ENCODE measurements around the gene LRRC71. TPM values are rescaled to one million over a fixed set of nuclear protein-coding genes. Genes with fewer than 3 reads are reported as not detected.

The LRRC71 gene
- polyA plus RNA-seq, 3 donors = not detected

DNA sequence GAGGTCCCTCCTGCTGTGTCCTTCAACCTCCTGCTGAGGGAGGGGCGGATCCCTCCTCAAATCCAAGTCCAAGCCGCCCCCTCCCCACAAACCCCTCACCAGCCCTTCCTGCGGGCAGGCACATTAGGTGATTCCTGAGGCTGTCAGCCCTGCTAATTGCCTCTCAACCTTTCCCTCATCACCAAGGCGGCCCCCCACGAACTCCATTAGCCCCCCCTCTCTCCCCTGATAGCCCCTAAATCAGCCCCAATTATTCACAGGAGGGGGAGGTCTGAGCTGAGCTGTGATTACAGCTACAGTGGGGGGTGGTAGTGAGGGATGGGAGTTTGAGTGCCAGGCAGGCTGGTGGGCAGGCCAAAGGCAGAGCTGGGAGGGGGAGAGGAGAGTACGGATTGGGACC is 32.7 kb upstream of the LRRC71 start:
- Mint-ChIP-seq H3K9me3 (peaks cover 0 to 2% (median 0%) of the 10 kb centered on the region in 7 donors), H3K4me1 (peaks cover 13% of the 10 kb centered on the region), H3K4me3 (no peak overlapping the region), H3K27me3 (ENCODE audit: low read depth in 3 of 3) (peaks cover 37 to 54% (median 43%) of the 10 kb centered on the region in 3 donors), H3K27ac (no peak overlapping the region), H3K36me3 (peaks cover 0 to 3% of the 10 kb centered on the region in 2 donors)
- TF ChIP-seq, protein P1, sequence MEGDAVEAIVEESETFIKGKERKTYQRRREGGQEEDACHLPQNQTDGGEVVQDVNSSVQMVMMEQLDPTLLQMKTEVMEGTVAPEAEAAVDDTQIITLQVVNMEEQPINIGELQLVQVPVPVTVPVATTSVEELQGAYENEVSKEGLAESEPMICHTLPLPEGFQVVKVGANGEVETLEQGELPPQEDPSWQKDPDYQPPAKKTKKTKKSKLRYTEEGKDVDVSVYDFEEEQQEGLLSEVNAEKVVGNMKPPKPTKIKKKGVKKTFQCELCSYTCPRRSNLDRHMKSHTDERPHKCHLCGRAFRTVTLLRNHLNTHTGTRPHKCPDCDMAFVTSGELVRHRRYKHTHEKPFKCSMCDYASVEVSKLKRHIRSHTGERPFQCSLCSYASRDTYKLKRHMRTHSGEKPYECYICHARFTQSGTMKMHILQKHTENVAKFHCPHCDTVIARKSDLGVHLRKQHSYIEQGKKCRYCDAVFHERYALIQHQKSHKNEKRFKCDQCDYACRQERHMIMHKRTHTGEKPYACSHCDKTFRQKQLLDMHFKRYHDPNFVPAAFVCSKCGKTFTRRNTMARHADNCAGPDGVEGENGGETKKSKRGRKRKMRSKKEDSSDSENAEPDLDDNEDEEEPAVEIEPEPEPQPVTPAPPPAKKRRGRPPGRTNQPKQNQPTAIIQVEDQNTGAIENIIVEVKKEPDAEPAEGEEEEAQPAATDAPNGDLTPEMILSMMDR (IDR thresholded peaks at IDR 0.05) = no peak
- Histone ChIP-seq H3K4me2 (replicated peaks; ENCODE audit: extremely low read depth, low read length, poor library complexity, severe bottlenecking) (no peak overlapping the region), H3K9ac (ENCODE audit: insufficient read depth, low read length, poor library complexity, severe bottlenecking) (no peak overlapping the region), H3K79me2 (ENCODE audit: insufficient read depth, low read length) (no peaks in the 10 kb centered on the region), H3K27me3 (ENCODE audit: control insufficient read depth in 2 of 2, insufficient read depth in 2 of 2, low read length in 2 of 2) (peaks cover 3 to 24% of the 10 kb centered on the region in 2 donors), H3K4me1 (ENCODE audit: control insufficient read depth in 1 of 2, insufficient read depth in 2 of 2, low read length in 2 of 2) (peaks cover 11 to 13% of the 10 kb centered on the region in 2 donors), H4K20me1 (ENCODE audit: insufficient read depth, low read length) (no peaks in the 10 kb centered on the region), H3K27ac (ENCODE audit: low read depth in 1 of 2, low read length in 2 of 2) (no peak overlapping the region), H3K4me3 (replicated peaks in 1 of 3; ENCODE audit: low read depth in 2 of 3, low read length in 3 of 3) (no peak overlapping the region), H3K9me3 (replicated peaks in 1 of 2; ENCODE audit: control insufficient read depth in 1 of 2, insufficient read depth in 1 of 2, low read length in 2 of 2) (no peaks in the 10 kb centered on the region), H3K36me3 (replicated peaks in 1 of 2; ENCODE audit: control insufficient read depth in 1 of 2, insufficient read depth in 2 of 2, low read length in 2 of 2) (no peaks in the 10 kb centered on the region), H2AFZ (ENCODE audit: insufficient read depth, low read depth, low read length, poor library complexity, severe bottlenecking) (no peak overlapping the region)
- no peak for DNase-seq
- intact Hi-C loops (cut with micrococcal nuclease) = loop anchor here in 1 of 2 donors (10.0 kb wide), 1 partner anchor 193 kb away; no protein-coding TSS in a partner anchor
- 76% methylated on average over 3 of the region's 6 CpGs for WGBS (ENCODE audit: insufficient coverage)

DNA sequence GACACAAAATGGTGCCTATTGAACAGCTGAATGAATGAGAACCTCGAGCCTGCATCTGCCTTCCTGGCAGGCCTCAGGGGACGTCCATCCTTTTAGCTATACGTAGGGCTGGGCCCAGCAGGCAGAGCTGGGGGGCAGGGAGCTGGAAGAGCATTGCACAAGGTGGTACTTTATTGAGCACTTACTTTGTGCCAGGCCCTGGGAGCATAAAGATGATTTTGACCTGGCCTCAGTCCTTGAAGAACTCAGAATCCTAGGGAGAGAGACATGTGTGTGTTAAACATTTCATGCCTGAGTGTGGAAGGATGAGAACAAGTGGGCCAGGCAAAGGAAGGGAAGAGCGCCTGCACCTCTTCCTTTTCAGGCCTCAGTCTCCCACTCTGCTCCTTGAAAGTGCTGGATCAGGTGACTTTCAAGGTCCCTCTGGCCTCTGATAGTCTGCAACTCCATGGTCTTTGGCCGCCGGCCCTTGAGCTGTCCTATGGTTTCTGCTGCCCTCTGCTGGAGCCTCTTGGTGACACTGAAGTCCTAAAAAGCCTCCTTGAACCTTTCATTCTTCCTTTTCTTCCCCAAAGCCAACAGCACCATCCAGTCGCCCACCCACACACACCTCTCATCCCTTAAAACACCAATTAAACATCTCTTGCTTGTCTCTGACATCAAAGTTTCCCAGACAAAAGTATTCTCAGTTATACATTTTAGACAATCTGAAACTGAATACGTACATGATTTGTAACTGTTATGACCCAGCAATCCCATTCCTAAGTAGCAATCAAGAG is 30.4 kb upstream of the LRRC71 start:
- Mint-ChIP-seq H3K36me3 (peaks cover 0 to 8% of the 10 kb centered on the region in 2 donors), H3K4me1 (peaks cover 20% of the 10 kb centered on the region), H3K27ac (peak overlapping the region in 1 of 7 donors; percentile 42), H3K27me3 (ENCODE audit: low read depth in 3 of 3) (peaks cover 54 to 69% (median 59%) of the 10 kb centered on the region in 3 donors), H3K9me3 (peaks cover 0 to 9% (median 5%) of the 10 kb centered on the region in 7 donors), H3K4me3 (peak overlapping the region in 1 of 2 donors; percentile 87)
- TF ChIP-seq, protein P1 (IDR thresholded peaks at IDR 0.05) = peak; percentile 89
- Histone ChIP-seq H3K4me2 (replicated peaks; ENCODE audit: extremely low read depth, low read length, poor library complexity, severe bottlenecking) (no peak overlapping the region), H3K36me3 (replicated peaks in 1 of 2; ENCODE audit: control insufficient read depth in 1 of 2, insufficient read depth in 2 of 2, low read length in 2 of 2) (no peaks in the 10 kb centered on the region), H4K20me1 (ENCODE audit: insufficient read depth, low read length) (no peaks in the 10 kb centered on the region), H3K4me1 (ENCODE audit: control insufficient read depth in 1 of 2, insufficient read depth in 2 of 2, low read length in 2 of 2) (peaks cover 20 to 24% of the 10 kb centered on the region in 2 donors), H3K4me3 (replicated peaks in 1 of 3; ENCODE audit: low read depth in 2 of 3, low read length in 3 of 3) (no peak overlapping the region), H3K79me2 (ENCODE audit: insufficient read depth, low read length) (no peaks in the 10 kb centered on the region), H2AFZ (ENCODE audit: insufficient read depth, low read depth, low read length, poor library complexity, severe bottlenecking) (no peak overlapping the region), H3K9me3 (replicated peaks in 1 of 2; ENCODE audit: control insufficient read depth in 1 of 2, insufficient read depth in 1 of 2, low read length in 2 of 2) (no peaks in the 10 kb centered on the region), H3K27ac (ENCODE audit: low read depth in 1 of 2, low read length in 2 of 2) (no peak overlapping the region), H3K9ac (ENCODE audit: insufficient read depth, low read length, poor library complexity, severe bottlenecking) (no peak overlapping the region), H3K27me3 (ENCODE audit: control insufficient read depth in 2 of 2, insufficient read depth in 2 of 2, low read length in 2 of 2) (peaks cover 20 to 44% of the 10 kb centered on the region in 2 donors)
- peak; percentile 41 to 68 (median 60) for DNase-seq
- 42% methylated on average over 8 of the region's 8 CpGs for WGBS (ENCODE audit: insufficient coverage)
- intact Hi-C loops (cut with micrococcal nuclease) = loop anchor here (5.0 to 10.0 kb wide), 3 partner anchors 37 to 195 kb away; partner anchors contain the start of gene SH2D2A (in 1 of the 2)
